ENCODE measurements around the gene PREP.

PREP gene

DNA sequence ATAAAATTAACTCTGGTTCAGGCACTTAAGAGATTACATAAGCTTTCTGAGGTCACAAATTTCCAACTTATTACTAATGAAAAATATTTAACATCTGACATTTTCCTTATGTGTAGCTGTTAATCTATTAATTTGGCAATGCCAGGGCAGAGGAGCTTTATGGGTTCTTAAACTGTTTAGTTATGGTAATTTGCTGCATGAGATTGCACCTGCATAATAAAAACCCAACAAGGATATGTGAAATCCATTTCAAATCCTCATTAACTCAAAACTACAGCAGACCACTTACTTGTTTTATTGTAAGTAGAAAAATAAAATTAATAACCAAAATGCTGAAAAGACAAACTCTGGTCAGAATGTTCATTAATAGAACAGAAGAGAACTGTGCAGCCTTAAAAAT, 98.1 kb downstream of the PREP start:
- Histone ChIP-seq H3K4me3 (ENCODE audit: insufficient read length, low read depth) (no peak overlapping the region), H3K9me3 (ENCODE audit: insufficient read depth, low read length) (no peaks in the 10 kb centered on the region), H3K4me1 (ENCODE audit: insufficient read depth, insufficient read length) (no peaks in the 10 kb centered on the region), H3K36me3 (ENCODE audit: insufficient read depth, insufficient read length, low read length) (peaks cover 14% of the 10 kb centered on the region), H3K9ac (ENCODE audit: insufficient read length, low read depth) (no peak overlapping the region), H3K27me3 (ENCODE audit: insufficient read depth, insufficient read length) (no peaks in the 10 kb centered on the region)
- no peak for TF ChIP-seq YY1 (IDR thresholded peaks at IDR 0.05; ENCODE audit: insufficient read depth, insufficient read length)
- TF ChIP-seq ZNF274 (IDR thresholded peaks at IDR 0.05; ENCODE audit: low read depth, low read length), result no peak
- no peak for TF ChIP-seq SUZ12 (IDR thresholded peaks at IDR 0.05; ENCODE audit: extremely low read depth, insufficient read depth, insufficient read length)
- no peak for DNase-seq (ENCODE audit: low read depth, low spot score)

DNA sequence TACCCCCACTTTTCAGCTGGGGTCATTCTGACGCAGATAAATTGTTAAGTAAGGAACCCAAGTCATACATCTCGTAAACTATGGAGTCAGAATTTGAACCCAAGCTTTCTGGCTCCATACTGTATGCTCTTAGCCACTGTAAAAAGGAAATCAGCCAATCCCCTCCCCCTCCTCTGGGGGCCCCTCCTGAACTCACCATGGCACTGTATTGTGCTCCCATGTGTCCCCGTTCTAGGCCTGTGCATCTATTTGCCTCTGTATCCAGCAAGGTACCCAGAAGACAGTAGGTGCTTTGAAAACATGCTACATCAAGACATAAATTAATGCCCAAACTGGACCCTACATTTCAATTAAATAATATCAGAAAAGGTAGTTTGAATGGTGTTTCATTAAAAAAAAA, 98.5 kb downstream of the PREP start:
- Histone ChIP-seq H3K4me3 (ENCODE audit: insufficient read length, low read depth) (no peak overlapping the region), H3K4me1 (ENCODE audit: insufficient read depth, insufficient read length) (no peaks in the 10 kb centered on the region), H3K27me3 (ENCODE audit: insufficient read depth, insufficient read length) (no peaks in the 10 kb centered on the region), H3K9me3 (ENCODE audit: insufficient read depth, low read length) (no peaks in the 10 kb centered on the region), H3K36me3 (ENCODE audit: insufficient read depth, insufficient read length, low read length) (peaks cover 14% of the 10 kb centered on the region), H3K9ac (ENCODE audit: insufficient read length, low read depth) (no peak overlapping the region)
- TF ChIP-seq YY1 (IDR thresholded peaks at IDR 0.05; ENCODE audit: insufficient read depth, insufficient read length) (no peak), ZNF274 (IDR thresholded peaks at IDR 0.05; ENCODE audit: low read depth, low read length) (no peak), SUZ12 (IDR thresholded peaks at IDR 0.05; ENCODE audit: extremely low read depth, insufficient read depth, insufficient read length) (no peak)
- DNase-seq (ENCODE audit: low read depth, low spot score), result no peak

DNA sequence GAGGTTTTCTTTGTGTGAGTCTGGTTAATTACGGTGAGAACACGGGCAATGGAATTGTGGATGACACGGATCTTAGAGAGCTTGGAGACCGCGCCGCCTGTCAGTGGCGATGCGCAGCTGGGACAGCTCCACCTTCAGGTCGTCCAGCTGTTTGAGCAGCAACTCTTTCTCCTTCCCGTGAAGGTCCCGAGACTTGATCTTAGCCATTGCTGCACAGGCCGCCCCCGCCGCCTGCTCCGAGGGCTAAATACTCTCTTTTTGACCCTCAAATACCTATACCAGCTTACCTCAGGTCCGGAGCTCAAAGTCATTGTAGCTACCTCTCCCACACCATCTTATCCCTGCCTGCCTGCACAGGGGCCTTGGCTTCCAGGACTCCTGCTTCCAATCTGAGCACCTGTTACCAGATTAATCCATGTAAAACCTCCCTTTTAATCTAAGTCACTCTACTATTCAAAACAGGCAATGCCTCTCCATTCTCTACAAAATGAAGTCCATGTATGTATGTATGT, 100.2 kb downstream of the PREP start:
- H3K9me3 ChIP-seq (ENCODE audit: insufficient read depth, low read length), result no peaks in the 10 kb centered on the region
- TF ChIP-seq SUZ12 (IDR thresholded peaks at IDR 0.05; ENCODE audit: extremely low read depth, insufficient read depth, insufficient read length) (no peak), ZNF274 (IDR thresholded peaks at IDR 0.05; ENCODE audit: low read depth, low read length) (no peak), YY1 (IDR thresholded peaks at IDR 0.05; ENCODE audit: insufficient read depth, insufficient read length) (no peak)
- no peak for DNase-seq (ENCODE audit: low read depth, low spot score)

DNA sequence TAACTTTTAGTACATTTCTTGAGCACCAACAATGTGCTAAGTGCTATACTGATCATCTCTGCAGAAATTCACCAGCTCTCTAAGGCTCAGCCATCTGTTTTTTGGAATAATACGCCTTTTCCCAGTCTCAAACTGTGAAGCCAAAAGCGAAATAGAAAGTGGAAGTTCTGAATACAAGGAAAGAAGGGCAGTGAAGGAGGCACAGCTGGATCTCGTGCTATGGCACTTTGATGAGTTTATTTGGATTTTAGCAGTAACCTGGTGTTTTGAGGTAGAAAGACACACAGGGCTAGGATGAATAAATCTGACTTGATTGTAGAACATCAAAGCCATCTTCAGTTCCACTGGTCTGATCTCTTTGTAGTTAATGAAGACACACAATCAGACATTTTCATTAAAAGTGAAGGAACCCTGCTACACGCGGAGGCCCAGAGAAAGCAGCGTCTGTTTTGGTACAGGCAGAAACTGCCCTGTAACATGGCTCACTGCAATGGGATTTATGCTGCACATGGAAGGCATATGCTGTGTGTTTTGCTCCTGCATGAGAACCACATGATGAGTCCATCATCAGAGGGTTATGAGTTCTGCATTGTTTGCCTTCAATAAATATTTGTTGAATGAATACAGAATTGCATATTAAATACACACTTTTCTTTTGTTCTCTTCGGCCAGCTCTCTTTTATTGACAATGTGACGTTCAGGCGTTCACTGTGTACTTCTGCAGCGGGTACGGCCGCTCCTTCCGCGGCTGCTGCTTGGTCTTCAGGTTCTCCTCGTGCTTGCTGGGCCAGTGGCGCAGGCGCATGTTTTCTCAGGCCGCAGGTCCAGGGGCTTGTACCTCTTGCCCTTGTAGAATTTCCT, 100.9 kb downstream of the PREP start:
- DNase-seq (ENCODE audit: low read depth, low spot score), result no peak
- no peak overlapping the region for H3K4me3 ChIP-seq (ENCODE audit: insufficient read length, low read depth)
- TF ChIP-seq SUZ12 (IDR thresholded peaks at IDR 0.05; ENCODE audit: extremely low read depth, insufficient read depth, insufficient read length), result no peak
- TF ChIP-seq YY1 (IDR thresholded peaks at IDR 0.05; ENCODE audit: insufficient read depth, insufficient read length), result no peak
- TF ChIP-seq ZNF274 (IDR thresholded peaks at IDR 0.05; ENCODE audit: low read depth, low read length), result no peak
- no peak overlapping the region for H3K9ac ChIP-seq (ENCODE audit: insufficient read length, low read depth)
- no peaks in the 10 kb centered on the region for H3K4me1 ChIP-seq (ENCODE audit: insufficient read depth, insufficient read length)
- no peaks in the 10 kb centered on the region for H3K27me3 ChIP-seq (ENCODE audit: insufficient read depth, insufficient read length)
- no peaks in the 10 kb centered on the region for H3K9me3 ChIP-seq (ENCODE audit: insufficient read depth, low read length)
- peaks cover 24% of the 10 kb centered on the region for H3K36me3 ChIP-seq (ENCODE audit: insufficient read depth, insufficient read length, low read length)

More for the DNA sequence above, 100.2 kb downstream of the PREP start:
- H3K36me3 ChIP-seq (ENCODE audit: insufficient read depth, insufficient read length, low read length), result peaks cover 24% of the 10 kb centered on the region
- no peaks in the 10 kb centered on the region for H3K4me1 ChIP-seq (ENCODE audit: insufficient read depth, insufficient read length)
- H3K27me3 ChIP-seq (ENCODE audit: insufficient read depth, insufficient read length), result no peaks in the 10 kb centered on the region
- H3K4me3 ChIP-seq (ENCODE audit: insufficient read length, low read depth), result no peak overlapping the region
- H3K9ac ChIP-seq (ENCODE audit: insufficient read length, low read depth), result no peak overlapping the region

DNA sequence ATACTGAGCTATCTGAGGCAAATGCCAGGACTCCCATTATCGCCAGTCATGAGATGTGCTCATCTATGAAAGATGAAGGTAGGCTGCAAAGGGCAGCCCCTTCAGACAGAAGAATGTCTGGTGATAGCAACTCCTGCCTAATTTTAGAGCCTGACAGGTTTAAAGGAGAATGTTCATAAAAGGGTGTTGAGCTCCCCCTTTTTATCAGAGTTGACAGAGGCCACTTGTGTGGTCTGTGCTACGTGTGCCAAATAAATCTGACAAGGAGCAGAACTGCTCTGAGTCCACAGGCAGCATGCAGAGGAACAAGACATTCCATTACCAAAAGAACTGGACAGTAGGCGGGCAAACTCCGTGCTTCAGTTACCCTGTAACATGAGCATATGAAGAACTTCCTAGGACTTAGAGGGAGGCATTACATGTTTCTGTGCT, 101.8 kb downstream of the PREP start:
- TF ChIP-seq SUZ12 (IDR thresholded peaks at IDR 0.05; ENCODE audit: extremely low read depth, insufficient read depth, insufficient read length) (no peak), ZNF274 (IDR thresholded peaks at IDR 0.05; ENCODE audit: low read depth, low read length) (no peak), YY1 (IDR thresholded peaks at IDR 0.05; ENCODE audit: insufficient read depth, insufficient read length) (no peak)
- Histone ChIP-seq H3K36me3 (ENCODE audit: insufficient read depth, insufficient read length, low read length) (peaks cover 24% of the 10 kb centered on the region), H3K4me1 (ENCODE audit: insufficient read depth, insufficient read length) (no peaks in the 10 kb centered on the region), H3K9ac (ENCODE audit: insufficient read length, low read depth) (no peak overlapping the region), H3K27me3 (ENCODE audit: insufficient read depth, insufficient read length) (no peaks in the 10 kb centered on the region), H3K9me3 (ENCODE audit: insufficient read depth, low read length) (no peaks in the 10 kb centered on the region), H3K4me3 (ENCODE audit: insufficient read length, low read depth) (no peak overlapping the region)
- no peak for DNase-seq (ENCODE audit: low read depth, low spot score)

DNA sequence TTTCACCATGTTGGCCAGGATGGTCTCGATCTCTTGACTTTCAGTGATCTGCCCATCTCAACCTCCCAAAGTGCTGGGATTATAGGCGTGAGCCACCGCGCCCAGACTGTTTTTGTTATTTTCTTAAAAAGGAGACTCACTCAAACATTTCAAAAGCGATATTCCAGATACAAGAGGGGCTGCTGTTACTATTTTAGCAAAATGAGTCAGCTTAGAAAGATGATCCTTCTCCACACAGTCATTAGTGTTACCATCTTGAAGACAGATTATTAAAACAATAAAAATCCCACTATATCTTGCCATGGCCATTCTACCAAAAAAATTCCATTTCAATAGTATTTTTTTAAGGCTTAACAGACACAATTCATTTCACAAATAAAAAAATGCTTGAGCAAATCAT, 102.8 kb downstream of the PREP start:
- Histone ChIP-seq H3K36me3 (ENCODE audit: insufficient read depth, insufficient read length, low read length) (peaks cover 24% of the 10 kb centered on the region), H3K27me3 (ENCODE audit: insufficient read depth, insufficient read length) (no peaks in the 10 kb centered on the region), H3K4me1 (ENCODE audit: insufficient read depth, insufficient read length) (no peaks in the 10 kb centered on the region), H3K9me3 (ENCODE audit: insufficient read depth, low read length) (no peaks in the 10 kb centered on the region), H3K4me3 (ENCODE audit: insufficient read length, low read depth) (no peak overlapping the region), H3K9ac (ENCODE audit: insufficient read length, low read depth) (no peak overlapping the region)
- no peak for TF ChIP-seq YY1 (IDR thresholded peaks at IDR 0.05; ENCODE audit: insufficient read depth, insufficient read length)
- TF ChIP-seq SUZ12 (IDR thresholded peaks at IDR 0.05; ENCODE audit: extremely low read depth, insufficient read depth, insufficient read length), result no peak
- TF ChIP-seq ZNF274 (IDR thresholded peaks at IDR 0.05; ENCODE audit: low read depth, low read length), result no peak
- DNase-seq (ENCODE audit: low read depth, low spot score), result no peak

DNA sequence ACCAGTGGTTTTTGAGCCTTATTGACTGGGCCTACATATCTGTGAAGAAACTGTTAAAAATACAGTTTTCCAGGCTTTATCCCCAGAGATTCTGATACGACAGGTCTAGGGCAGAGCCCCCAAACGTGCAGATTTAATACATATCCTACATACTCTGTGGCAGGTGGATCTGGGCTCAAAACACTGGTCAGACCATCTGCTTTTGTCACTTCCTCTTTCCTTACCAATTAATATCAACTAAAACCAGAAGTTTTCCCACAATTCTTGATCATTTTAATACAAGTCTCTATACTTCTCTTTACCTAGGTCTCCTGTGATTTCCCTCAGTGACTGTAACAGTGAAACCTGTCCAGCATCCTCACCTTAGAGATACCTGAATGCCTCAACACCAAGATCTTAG, 108.8 kb downstream of the PREP start:
- no peak for DNase-seq (ENCODE audit: low read depth, low spot score)
- H3K4me1 ChIP-seq (ENCODE audit: insufficient read depth, insufficient read length), result no peaks in the 10 kb centered on the region
- no peaks in the 10 kb centered on the region for H3K27me3 ChIP-seq (ENCODE audit: insufficient read depth, insufficient read length)
- H3K4me3 ChIP-seq (ENCODE audit: insufficient read length, low read depth), result no peak overlapping the region
- TF ChIP-seq ZNF274 (IDR thresholded peaks at IDR 0.05; ENCODE audit: low read depth, low read length) (no peak), YY1 (IDR thresholded peaks at IDR 0.05; ENCODE audit: insufficient read depth, insufficient read length) (no peak), SUZ12 (IDR thresholded peaks at IDR 0.05; ENCODE audit: extremely low read depth, insufficient read depth, insufficient read length) (no peak)
- no peaks in the 10 kb centered on the region for H3K9me3 ChIP-seq (ENCODE audit: insufficient read depth, low read length)
- peaks cover 10% of the 10 kb centered on the region for H3K36me3 ChIP-seq (ENCODE audit: insufficient read depth, insufficient read length, low read length)
- no peak overlapping the region for H3K9ac ChIP-seq (ENCODE audit: insufficient read length, low read depth)

All from NT2/D1 (cell line).